Tibial artery (tissue), 4 donors: ENCODE data around the gene GRIK3.

ENCODE experiments used
- DNase-seq, 2 donors: peaks; one replicate each; pipeline ENCODE4 v3.0.0-alpha.2; 2019
- H3K27ac ChIP-seq, 2 donors: fragments of 200-600 bp; sonication (generic) in 1 of 2; 1 replicate in 1 of 2; 2 replicates in 1 of 2; pipeline ENCODE4 v1.5.1; 2018 to 2019; ENCODE audit warnings: mild to moderate bottlenecking in 1 of 2
- H3K27me3 ChIP-seq, 2 donors: fragments of 200-600 bp; sonication (generic) in 1 of 2; one replicate each; pipeline versions ENCODE4 v1.5.1 to v1.6.0; 2016 to 2019
- H3K36me3 ChIP-seq, 3 donors: fragments of 200-600 bp; sonication (generic) in 2 of 3; one replicate each; pipeline ENCODE4 v1.5.1; 2016 to 2019; ENCODE audit warnings: mild to moderate bottlenecking in 2 of 3
- H3K4me1 ChIP-seq, 4 donors: fragments of 200-600 bp; sonication (generic) in 2 of 4; 1 replicate in 3 of 4; 2 replicates in 1 of 4; pipeline ENCODE4 v1.5.1; 2016 to 2019
- H3K4me3 ChIP-seq, 2 donors: fragments of 200-600 bp; sonication (generic) in 1 of 2; 1 replicate in 1 of 2; 2 replicates in 1 of 2; pipeline ENCODE4 v1.5.1; 2018 to 2019; ENCODE audit warnings: mild to moderate bottlenecking in 2 of 2
- H3K9me3 ChIP-seq, 3 donors: fragments of 200-600 bp; sonication (generic) in 1 of 3; one replicate each; pipeline ENCODE4 v1.5.1; 2016 to 2019
- intact Hi-C: fragments of 100-400 bp; cut with DNase I; formaldehyde crosslinking; loops from one replicate; pipeline ENCODE4 v1.15.0; 2023; ENCODE audit warnings: low total_unique reads
- TF ChIP-seq, protein P1 (sequence below), 2 experiments: fragments of 200-600 bp in 1 of 2; fragments of 450-650 bp in 1 of 2; IDR thresholded peaks; one replicate each; pipeline ENCODE4 v1.5.1; 2017 to 2019; ENCODE audit warnings: antibody characterized with exemption in 2 of 2, mild to moderate bottlenecking in 1 of 2, moderate library complexity in 1 of 2

GRIK3 gene

GRCh38 chr1:36784147-36784859, 250.0 kb downstream of the GRIK3 start:
- Histone ChIP-seq H3K4me3 (no peak overlapping the region), H3K9me3 (no peaks in the 10 kb centered on the region), H3K4me1 (no peaks in the 10 kb centered on the region), H3K36me3 (no peaks in the 10 kb centered on the region), H3K27ac (no peak overlapping the region), H3K27me3 (peaks cover 0 to 54% of the 10 kb centered on the region in 2 donors)
- intact Hi-C loops, result no loop called here
- no peak for DNase-seq
- TF ChIP-seq, protein P1, sequence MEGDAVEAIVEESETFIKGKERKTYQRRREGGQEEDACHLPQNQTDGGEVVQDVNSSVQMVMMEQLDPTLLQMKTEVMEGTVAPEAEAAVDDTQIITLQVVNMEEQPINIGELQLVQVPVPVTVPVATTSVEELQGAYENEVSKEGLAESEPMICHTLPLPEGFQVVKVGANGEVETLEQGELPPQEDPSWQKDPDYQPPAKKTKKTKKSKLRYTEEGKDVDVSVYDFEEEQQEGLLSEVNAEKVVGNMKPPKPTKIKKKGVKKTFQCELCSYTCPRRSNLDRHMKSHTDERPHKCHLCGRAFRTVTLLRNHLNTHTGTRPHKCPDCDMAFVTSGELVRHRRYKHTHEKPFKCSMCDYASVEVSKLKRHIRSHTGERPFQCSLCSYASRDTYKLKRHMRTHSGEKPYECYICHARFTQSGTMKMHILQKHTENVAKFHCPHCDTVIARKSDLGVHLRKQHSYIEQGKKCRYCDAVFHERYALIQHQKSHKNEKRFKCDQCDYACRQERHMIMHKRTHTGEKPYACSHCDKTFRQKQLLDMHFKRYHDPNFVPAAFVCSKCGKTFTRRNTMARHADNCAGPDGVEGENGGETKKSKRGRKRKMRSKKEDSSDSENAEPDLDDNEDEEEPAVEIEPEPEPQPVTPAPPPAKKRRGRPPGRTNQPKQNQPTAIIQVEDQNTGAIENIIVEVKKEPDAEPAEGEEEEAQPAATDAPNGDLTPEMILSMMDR (IDR thresholded peaks at IDR 0.05), result no peak

- Histone ChIP-seq H3K27me3 (peaks cover 0 to 46% of the 10 kb centered on the region in 2 donors), H3K9me3 (no peaks in the 10 kb centered on the region), H3K4me1 (no peaks in the 10 kb centered on the region), H3K27ac (no peak overlapping the region), H3K36me3 (no peaks in the 10 kb centered on the region), H3K4me3 (no peak overlapping the region)
- no peak for DNase-seq
- TF ChIP-seq, protein P1 (IDR thresholded peaks at IDR 0.05), result no peak
- intact Hi-C loops, result no loop called here
Observed at GRCh38 chr1:36783475-36783874, 250.8 kb downstream of the GRIK3 start.

- Histone ChIP-seq H3K4me3 (no peak overlapping the region), H3K36me3 (no peaks in the 10 kb centered on the region), H3K27me3 (peaks cover 0 to 43% of the 10 kb centered on the region in 2 donors), H3K4me1 (no peaks in the 10 kb centered on the region), H3K27ac (no peak overlapping the region), H3K9me3 (no peaks in the 10 kb centered on the region)
- DNase-seq, result no peak
- TF ChIP-seq, protein P1 (IDR thresholded peaks at IDR 0.05), result no peak
- intact Hi-C loops, result no loop called here
Observed at GRCh38 chr1:36782785-36783184, 251.5 kb downstream of the GRIK3 start.

DNA sequence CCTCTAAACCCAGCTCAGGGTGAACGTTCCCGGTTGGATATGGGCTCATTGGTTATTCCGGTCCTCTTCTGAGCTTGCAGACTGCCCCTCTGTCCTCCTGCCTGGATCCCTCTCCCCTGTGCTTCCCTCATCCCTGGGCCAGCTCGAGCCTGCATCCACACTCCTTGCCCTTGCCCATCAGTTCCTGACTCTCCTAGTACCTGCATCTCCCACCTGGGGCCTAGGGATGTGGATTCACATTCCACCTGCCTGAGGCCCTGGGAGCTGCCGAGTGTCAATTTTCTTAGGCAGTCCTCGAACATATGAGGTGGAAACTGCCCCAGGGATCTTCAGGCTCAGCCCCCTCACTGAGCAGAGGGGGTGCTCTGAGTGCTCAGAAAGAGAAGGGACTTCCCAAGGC, 252.2 kb downstream of the GRIK3 start:
- Histone ChIP-seq H3K27me3 (peaks cover 0 to 36% of the 10 kb centered on the region in 2 donors), H3K27ac (no peak overlapping the region), H3K9me3 (no peaks in the 10 kb centered on the region), H3K36me3 (no peaks in the 10 kb centered on the region), H3K4me1 (no peaks in the 10 kb centered on the region), H3K4me3 (no peak overlapping the region)
- no peak for DNase-seq
- intact Hi-C loops, result no loop called here
- TF ChIP-seq, protein P1 (IDR thresholded peaks at IDR 0.05), result no peak

DNA sequence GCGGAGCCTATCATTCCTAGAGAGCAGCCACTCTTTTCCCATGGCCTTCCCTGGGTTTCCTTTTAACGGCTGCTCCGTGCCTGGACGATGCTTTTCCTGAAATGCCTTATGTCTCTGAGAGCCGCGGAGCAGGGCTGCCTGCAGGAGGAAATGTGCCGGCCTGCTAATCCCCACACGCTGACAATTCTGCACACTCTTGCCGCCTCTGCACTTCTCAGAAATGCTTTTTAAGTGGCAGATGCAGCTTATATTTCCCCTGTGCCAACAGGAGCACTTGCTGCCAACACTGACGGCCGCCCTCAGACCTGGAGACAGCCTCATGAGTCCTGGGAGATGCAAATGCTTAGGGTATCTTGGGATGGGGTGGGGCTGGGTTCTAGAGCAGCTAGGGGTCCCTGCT, 253.2 kb downstream of the GRIK3 start:
- Histone ChIP-seq H3K4me1 (no peaks in the 10 kb centered on the region), H3K36me3 (no peaks in the 10 kb centered on the region), H3K4me3 (no peak overlapping the region), H3K9me3 (no peaks in the 10 kb centered on the region), H3K27ac (no peak overlapping the region), H3K27me3 (peaks cover 0 to 35% of the 10 kb centered on the region in 2 donors)
- intact Hi-C loops, result no loop called here
- no peak for DNase-seq
- TF ChIP-seq, protein P1 (IDR thresholded peaks at IDR 0.05), result no peak
